Measurements from ENCODE around the gene ZNF41. TPM values are rescaled to one million over a fixed set of nuclear protein-coding genes. Genes with fewer than 3 reads are reported as not detected.

The ZNF41 gene
- total and polyA plus RNA-seq, 4 donors, result 1.9 to 5.0 (median 2.5) TPM

GRCh38 chrX:47518144-47518543, 35.1 kb upstream of the ZNF41 start:
- no peak for DNase-seq (ENCODE audit: low spot score)
- no peaks in the 10 kb centered on the region for H3K36me3 ChIP-seq (ENCODE audit: control insufficient read depth in 4 of 4, insufficient read depth in 3 of 4, low read depth in 1 of 4, low read length in 3 of 4)

More at GRCh38 chrX:47518144-47518543, 35.1 kb upstream of the ZNF41 start:
- Histone ChIP-seq H3K27me3 (ENCODE audit: control insufficient read depth in 4 of 4, insufficient read depth in 4 of 4, low read length in 3 of 4) (no peaks in the 10 kb centered on the region), H3K9me3 (ENCODE audit: control insufficient read depth in 4 of 4, low read length in 3 of 4) (no peaks in the 10 kb centered on the region), H3K4me1 (ENCODE audit: control insufficient read depth in 4 of 4, insufficient read depth in 4 of 4, low read length in 3 of 4) (peaks cover 0 to 2% (median under 1%) of the 10 kb centered on the region in 4 donors), H3K4me3 (ENCODE audit: low read depth in 1 of 3, low read length in 3 of 3) (no peak overlapping the region), H3K9ac (ENCODE audit: low read depth in 1 of 2, low read length in 2 of 2) (no peak overlapping the region), H3K27ac (ENCODE audit: low read depth in 1 of 2, low read length in 2 of 2) (no peak overlapping the region)
- TF ChIP-seq ZBTB33 (IDR thresholded peaks at IDR 0.05) (no peak), JUND (IDR thresholded peaks at IDR 0.05) (no peak), YY1 (IDR thresholded peaks at IDR 0.05) (no peak), MAX (IDR thresholded peaks at IDR 0.05) (no peak), GABPA (IDR thresholded peaks at IDR 0.05 in 1 of 2, conservative IDR thresholded peaks at IDR 0.05 in 1 of 2) (no peak), FOXA1 (IDR thresholded peaks at IDR 0.05) (no peak), RXRA (IDR thresholded peaks at IDR 0.05) (no peak), EGR1 (IDR thresholded peaks at IDR 0.05; ENCODE audit: low read depth in 2 of 2) (no peak), REST (IDR thresholded peaks at IDR 0.05) (no peak), SP1 (IDR thresholded peaks at IDR 0.05) (no peak), TAF1 (conservative IDR thresholded peaks at IDR 0.05) (no peak), ATF3 (IDR thresholded peaks at IDR 0.05) (no peak), CTCF (IDR thresholded peaks at IDR 0.05; ENCODE audit: low read depth, low read length, missing input control) (no peak), FOXA2 (IDR thresholded peaks at IDR 0.05) (no peak)
- 92% methylated on average over 3 of the region's 3 CpGs for WGBS
